ENCODE results near the gene HPSE2.
A peak's percentile ranks its signal among the peaks of the same experiment; 100 is the strongest.

The HPSE2 gene

GRCh38 chr10:98694014-98694413 lies 541.6 kb downstream of the HPSE2 start:
- Histone ChIP-seq H3K4me1 (ENCODE audit: insufficient read depth, insufficient read length) (no peaks in the 10 kb centered on the region), H3K9me3 (ENCODE audit: insufficient read depth, low read length) (no peaks in the 10 kb centered on the region), H3K27me3 (ENCODE audit: insufficient read depth, insufficient read length) (no peaks in the 10 kb centered on the region), H3K9ac (ENCODE audit: insufficient read length, low read depth) (no peak overlapping the region), H3K36me3 (ENCODE audit: insufficient read depth, insufficient read length, low read length) (no peaks in the 10 kb centered on the region), H3K4me3 (ENCODE audit: insufficient read length, low read depth) (no peak overlapping the region)
- no peak for DNase-seq (ENCODE audit: low read depth, low spot score)
- TF ChIP-seq YY1 (IDR thresholded peaks at IDR 0.05; ENCODE audit: insufficient read depth, insufficient read length) (no peak), SUZ12 (IDR thresholded peaks at IDR 0.05; ENCODE audit: extremely low read depth, insufficient read depth, insufficient read length) (no peak), ZNF274 (IDR thresholded peaks at IDR 0.05; ENCODE audit: low read depth, low read length) (no peak)

GRCh38 chr10:98687685-98688084 lies 548.0 kb downstream of the HPSE2 start:
- Histone ChIP-seq H3K36me3 (ENCODE audit: insufficient read depth, insufficient read length, low read length) (no peaks in the 10 kb centered on the region), H3K27me3 (ENCODE audit: insufficient read depth, insufficient read length) (no peaks in the 10 kb centered on the region), H3K9me3 (ENCODE audit: insufficient read depth, low read length) (no peaks in the 10 kb centered on the region), H3K4me1 (ENCODE audit: insufficient read depth, insufficient read length) (no peaks in the 10 kb centered on the region), H3K9ac (ENCODE audit: insufficient read length, low read depth) (no peak overlapping the region), H3K4me3 (ENCODE audit: insufficient read length, low read depth) (no peak overlapping the region)
- no peak for DNase-seq (ENCODE audit: low read depth, low spot score)
- TF ChIP-seq ZNF274 (IDR thresholded peaks at IDR 0.05; ENCODE audit: low read depth, low read length) (no peak), YY1 (IDR thresholded peaks at IDR 0.05; ENCODE audit: insufficient read depth, insufficient read length) (no peak), SUZ12 (IDR thresholded peaks at IDR 0.05; ENCODE audit: extremely low read depth, insufficient read depth, insufficient read length) (no peak)

GRCh38 chr10:98684019-98684899 lies 551.4 kb downstream of the HPSE2 start:
- Histone ChIP-seq H3K9ac (ENCODE audit: insufficient read length, low read depth) (no peak overlapping the region), H3K27me3 (ENCODE audit: insufficient read depth, insufficient read length) (no peaks in the 10 kb centered on the region), H3K36me3 (ENCODE audit: insufficient read depth, insufficient read length, low read length) (no peaks in the 10 kb centered on the region), H3K4me3 (ENCODE audit: insufficient read length, low read depth) (no peak overlapping the region), H3K4me1 (ENCODE audit: insufficient read depth, insufficient read length) (no peaks in the 10 kb centered on the region), H3K9me3 (ENCODE audit: insufficient read depth, low read length) (no peaks in the 10 kb centered on the region)
- no peak for TF ChIP-seq SUZ12 (IDR thresholded peaks at IDR 0.05; ENCODE audit: extremely low read depth, insufficient read depth, insufficient read length)
- no peak for TF ChIP-seq ZNF274 (IDR thresholded peaks at IDR 0.05; ENCODE audit: low read depth, low read length)
- no peak for TF ChIP-seq YY1 (IDR thresholded peaks at IDR 0.05; ENCODE audit: insufficient read depth, insufficient read length)
- no peak for DNase-seq (ENCODE audit: low read depth, low spot score)

GRCh38 chr10:98676895-98677294 lies 558.8 kb downstream of the HPSE2 start:
- Histone ChIP-seq H3K9me3 (ENCODE audit: insufficient read depth, low read length) (no peaks in the 10 kb centered on the region), H3K4me3 (ENCODE audit: insufficient read length, low read depth) (no peak overlapping the region), H3K9ac (ENCODE audit: insufficient read length, low read depth) (no peak overlapping the region), H3K27me3 (ENCODE audit: insufficient read depth, insufficient read length) (no peaks in the 10 kb centered on the region), H3K36me3 (ENCODE audit: insufficient read depth, insufficient read length, low read length) (no peaks in the 10 kb centered on the region), H3K4me1 (ENCODE audit: insufficient read depth, insufficient read length) (no peaks in the 10 kb centered on the region)
- peak; percentile 1 for DNase-seq (ENCODE audit: low read depth, low spot score)
- TF ChIP-seq YY1 (IDR thresholded peaks at IDR 0.05; ENCODE audit: insufficient read depth, insufficient read length) (no peak), SUZ12 (IDR thresholded peaks at IDR 0.05; ENCODE audit: extremely low read depth, insufficient read depth, insufficient read length) (no peak), ZNF274 (IDR thresholded peaks at IDR 0.05; ENCODE audit: low read depth, low read length) (no peak)

GRCh38 chr10:98675902-98676301 lies 559.8 kb downstream of the HPSE2 start:
- Histone ChIP-seq H3K36me3 (ENCODE audit: insufficient read depth, insufficient read length, low read length) (no peaks in the 10 kb centered on the region), H3K27me3 (ENCODE audit: insufficient read depth, insufficient read length) (no peaks in the 10 kb centered on the region), H3K4me1 (ENCODE audit: insufficient read depth, insufficient read length) (no peaks in the 10 kb centered on the region), H3K9me3 (ENCODE audit: insufficient read depth, low read length) (no peaks in the 10 kb centered on the region), H3K4me3 (ENCODE audit: insufficient read length, low read depth) (no peak overlapping the region), H3K9ac (ENCODE audit: insufficient read length, low read depth) (no peak overlapping the region)
- no peak for DNase-seq (ENCODE audit: low read depth, low spot score)
- TF ChIP-seq YY1 (IDR thresholded peaks at IDR 0.05; ENCODE audit: insufficient read depth, insufficient read length) (no peak), ZNF274 (IDR thresholded peaks at IDR 0.05; ENCODE audit: low read depth, low read length) (no peak), SUZ12 (IDR thresholded peaks at IDR 0.05; ENCODE audit: extremely low read depth, insufficient read depth, insufficient read length) (no peak)

- no peak for TF ChIP-seq ZNF274 (IDR thresholded peaks at IDR 0.05; ENCODE audit: low read depth, low read length)
- no peak for TF ChIP-seq YY1 (IDR thresholded peaks at IDR 0.05; ENCODE audit: insufficient read depth, insufficient read length)
- TF ChIP-seq SUZ12 (IDR thresholded peaks at IDR 0.05; ENCODE audit: extremely low read depth, insufficient read depth, insufficient read length), result no peak
- Histone ChIP-seq H3K4me1 (ENCODE audit: insufficient read depth, insufficient read length) (no peaks in the 10 kb centered on the region), H3K36me3 (ENCODE audit: insufficient read depth, insufficient read length, low read length) (no peaks in the 10 kb centered on the region), H3K4me3 (ENCODE audit: insufficient read length, low read depth) (no peak overlapping the region), H3K9ac (ENCODE audit: insufficient read length, low read depth) (no peak overlapping the region), H3K27me3 (ENCODE audit: insufficient read depth, insufficient read length) (no peaks in the 10 kb centered on the region), H3K9me3 (ENCODE audit: insufficient read depth, low read length) (no peaks in the 10 kb centered on the region)
- no peak for DNase-seq (ENCODE audit: low read depth, low spot score)
Measured at GRCh38 chr10:98673171-98673782, 562.4 kb downstream of the HPSE2 start.

GRCh38 chr10:98667081-98667480 lies 568.6 kb downstream of the HPSE2 start:
- Histone ChIP-seq H3K9ac (ENCODE audit: insufficient read length, low read depth) (no peak overlapping the region), H3K4me3 (ENCODE audit: insufficient read length, low read depth) (no peak overlapping the region), H3K4me1 (ENCODE audit: insufficient read depth, insufficient read length) (no peaks in the 10 kb centered on the region), H3K9me3 (ENCODE audit: insufficient read depth, low read length) (peaks cover 17% of the 10 kb centered on the region), H3K27me3 (ENCODE audit: insufficient read depth, insufficient read length) (no peaks in the 10 kb centered on the region), H3K36me3 (ENCODE audit: insufficient read depth, insufficient read length, low read length) (no peaks in the 10 kb centered on the region)
- no peak for DNase-seq (ENCODE audit: low read depth, low spot score)
- TF ChIP-seq SUZ12 (IDR thresholded peaks at IDR 0.05; ENCODE audit: extremely low read depth, insufficient read depth, insufficient read length), result no peak

Measured in NT2/D1 (cell line).